ENCODE results near the gene KCNAB1. TPM values are rescaled to one million over a fixed set of nuclear protein-coding genes. Genes with fewer than 3 reads are reported as not detected.

The KCNAB1 gene
- total and polyA plus RNA-seq, 12 donors, result 1.4 to 5.0 (median 2.5) TPM

GRCh38 chr3:156489462-156489911 is 369.1 kb downstream of the KCNAB1 start:
- ATAC-seq (peak in 6 of 8 donors; percentile 56 to 78 (median 72)), DNase-seq (no peak)
- no peak for TF ChIP-seq CTCF (IDR thresholded peaks at IDR 0.05)
- peaks cover 0 to 24% (median under 1%) of the 10 kb centered on the region in 9 donors for H3K4me1 ChIP-seq
- H3K27me3 ChIP-seq, result no peaks in the 10 kb centered on the region
- peak overlapping the region in 6 of 10 donors; percentile 39 to 77 (median 52) for H3K27ac ChIP-seq
- intact Hi-C loops (cut with DNase I), result loop anchor here in 1 of 10 donors (10.0 kb wide), 1 partner anchor 195 kb away; no protein-coding TSS in a partner anchor
- WGBS, 2 donors, result 78% methylated on average over 1 of the region's 1 CpG
- H3K36me3 ChIP-seq, result no peaks in the 10 kb centered on the region
- H3K4me3 ChIP-seq, result no peak overlapping the region
- no peaks in the 10 kb centered on the region for H3K9me3 ChIP-seq

GRCh38 chr3:156491192-156491591 is 370.8 kb downstream of the KCNAB1 start:
- no peak overlapping the region for H3K4me3 ChIP-seq
- H3K4me1 ChIP-seq, result peaks cover 0 to 24% (median 0%) of the 10 kb centered on the region in 9 donors
- peaks cover 0 to 3% (median 0%) of the 10 kb centered on the region in 11 donors for H3K9me3 ChIP-seq
- no peak for TF ChIP-seq CTCF (IDR thresholded peaks at IDR 0.05)
- H3K27ac ChIP-seq, result peak overlapping the region in 1 of 10 donors; percentile 31
- H3K27me3 ChIP-seq, result no peaks in the 10 kb centered on the region
- intact Hi-C loops (cut with DNase I), result loop anchor here in 1 of 10 donors (10.0 kb wide), 1 partner anchor 106 kb away; no protein-coding TSS in a partner anchor
- H3K36me3 ChIP-seq, result no peaks in the 10 kb centered on the region
- WGBS, 2 donors, result 55 to 67% methylated on average over 3 of the region's 3 CpGs
- ATAC-seq, result no peak
- DNase-seq, result no peak

GRCh38 chr3:156492801-156493261 is 372.5 kb downstream of the KCNAB1 start:
- no peaks in the 10 kb centered on the region for H3K27me3 ChIP-seq
- no peak for TF ChIP-seq CTCF (IDR thresholded peaks at IDR 0.05)
- peaks cover 0 to 3% (median 0%) of the 10 kb centered on the region in 11 donors for H3K9me3 ChIP-seq
- intact Hi-C loops (cut with DNase I), result loop anchor here in 1 of 10 donors (10.0 kb wide), 1 partner anchor 108 kb away; no protein-coding TSS in a partner anchor
- ATAC-seq, result peak in 1 of 8 donors; percentile 31
- DNase-seq, result no peak
- H3K36me3 ChIP-seq, result no peaks in the 10 kb centered on the region
- 73 to 80% methylated on average over 3 of the region's 3 CpGs for WGBS, 2 donors
- H3K27ac ChIP-seq, result peak overlapping the region in 1 of 10 donors; percentile 55
- H3K4me3 ChIP-seq, result no peak overlapping the region
- peaks cover 0 to 32% (median 3%) of the 10 kb centered on the region in 9 donors for H3K4me1 ChIP-seq

- 82 to 88% methylated on average over 3 of the region's 3 CpGs for WGBS, 2 donors
- Histone ChIP-seq H3K27ac (peak overlapping the region in 1 of 10 donors; percentile 55), H3K27me3 (no peaks in the 10 kb centered on the region), H3K36me3 (no peaks in the 10 kb centered on the region), H3K4me3 (no peak overlapping the region), H3K4me1 (peaks cover 0 to 26% (median 3%) of the 10 kb centered on the region in 9 donors), H3K9me3 (peaks cover 0 to 8% (median 0%) of the 10 kb centered on the region in 11 donors)
- ATAC-seq (no peak), DNase-seq (no peak)
- TF ChIP-seq CTCF (IDR thresholded peaks at IDR 0.05), result no peak
- intact Hi-C loops (cut with DNase I), result loop anchor here in 1 of 10 donors (10.0 kb wide), 1 partner anchor 109 kb away; no protein-coding TSS in a partner anchor
Observed at GRCh38 chr3:156493887-156494286, 373.5 kb downstream of the KCNAB1 start.
